ENCODE measurements around the gene HOXA7.

HOXA7 gene

GRCh38 chr7:27173956-27174873 is 17.7 kb upstream of the HOXA7 start, which contains the start of gene HOXA10:
Gene HOXA10 (minus strand): TSS chr7:27174320. CDS start chr7:27174306, 14 bp downstream.
- peak within 1 kb of the TSS in 15 of 21 experiments; percentile 0 to 97 (median 70) for H3K27ac ChIP-seq

GRCh38 chr7:27173511-27173955 is 17.1 kb upstream of the HOXA7 start:
- peak overlapping the region in 15 of 21 experiments; percentile 0 to 97 (median 70) for H3K27ac ChIP-seq
- peak overlapping the region; percentile 37 to 49 (median 45) for H3K4me3 ChIP-seq

More at GRCh38 chr7:27173956-27174873, 17.7 kb upstream of the HOXA7 start, which contains the start of gene HOXA10:
- peak within 1 kb of the TSS; percentile 37 to 49 (median 45) for H3K4me3 ChIP-seq

- Histone ChIP-seq H3K4me3 (peak overlapping the region; percentile 37 to 49 (median 45)), H3K27ac (peak overlapping the region in 15 of 21 experiments; percentile 0 to 97 (median 70))
Observed at GRCh38 chr7:27172823-27173510, 16.5 kb upstream of the HOXA7 start.

GRCh38 chr7:27172315-27172774 is 15.9 kb upstream of the HOXA7 start:
- H3K27ac ChIP-seq = peak overlapping the region in 10 of 21 experiments; percentile 58 to 97 (median 83)
- peak overlapping the region in 6 of 7 experiments; percentile 37 to 49 (median 46) for H3K4me3 ChIP-seq

- Histone ChIP-seq H3K27ac (peak overlapping the region in 8 of 21 experiments; percentile 35 to 97 (median 83)), H3K4me3 (peak overlapping the region in 2 of 7 experiments; percentile 10 to 44)
Observed at GRCh38 chr7:27171637-27172314, 15.3 kb upstream of the HOXA7 start.

- H3K4me3 ChIP-seq = peak overlapping the region in 2 of 7 experiments; percentile 5 to 44
- H3K27ac ChIP-seq = peak overlapping the region in 7 of 21 experiments; percentile 35 to 97 (median 83)
Observed at GRCh38 chr7:27171325-27171636, 14.8 kb upstream of the HOXA7 start.

- H3K4me3 ChIP-seq = peak overlapping the region in 4 of 7 experiments; percentile 29 to 44 (median 36)
Observed at GRCh38 chr7:27170426-27171324, 14.2 kb upstream of the HOXA7 start.

GRCh38 chr7:27169658-27170425 is 13.4 kb upstream of the HOXA7 start:
- peak overlapping the region; percentile 0 to 37 (median 29) for H3K4me3 ChIP-seq
- H3K27ac ChIP-seq = peak overlapping the region in 12 of 21 experiments; percentile 42 to 97 (median 84)

More at GRCh38 chr7:27170426-27171324, 14.2 kb upstream of the HOXA7 start:
- peak overlapping the region in 10 of 21 experiments; percentile 56 to 97 (median 88) for H3K27ac ChIP-seq

GRCh38 chr7:27168265-27168947 is 11.9 kb upstream of the HOXA7 start:
- Histone ChIP-seq H3K4me3 (peak overlapping the region in 3 of 7 experiments; percentile 29 to 37 (median 34)), H3K27ac (peak overlapping the region in 11 of 21 experiments; percentile 9 to 97 (median 85))

GRCh38 chr7:27167916-27168264 is 11.4 kb upstream of the HOXA7 start:
- Histone ChIP-seq H3K4me3 (peak overlapping the region in 1 of 7 experiments; percentile 34), H3K27ac (peak overlapping the region in 11 of 21 experiments; percentile 9 to 97 (median 85))

- Histone ChIP-seq H3K27ac (peak overlapping the region in 11 of 21 experiments; percentile 48 to 97 (median 84)), H3K4me3 (peak overlapping the region in 5 of 7 experiments; percentile 24 to 65 (median 57))
Observed at GRCh38 chr7:27166531-27167505, 10.3 kb upstream of the HOXA7 start.

- Histone ChIP-seq H3K27ac (peak overlapping the region in 12 of 21 experiments; percentile 48 to 97 (median 84)), H3K4me3 (peak overlapping the region in 6 of 7 experiments; percentile 24 to 65 (median 53))
Observed at GRCh38 chr7:27165996-27166530, 9.6 kb upstream of the HOXA7 start.

GRCh38 chr7:27165089-27165995 is 8.9 kb upstream of the HOXA7 start, which contains the start of gene HOXA9:
Gene HOXA9 (minus strand): TSS chr7:27165537. CDS start chr7:27165457, 80 bp downstream.
- Histone ChIP-seq H3K27ac (peak within 1 kb of the TSS in 14 of 21 experiments; percentile 8 to 97 (median 82)), H3K4me3 (peak within 1 kb of the TSS; percentile 24 to 65 (median 49))

Measured in skin epidermis (tissue), 12 donors.